Esophagus muscularis mucosa (tissue), 3 donors: ENCODE measurements around the gene PRR5.
"Not testable (repeated sequence)": the region's sequence is repeated elsewhere in the genome, so short reads cannot be mapped to it uniquely, and the experiment has no call there.

Experiments used
- CTCF ChIP-seq, 3 experiments: fragments of 200-600 bp in 2 of 3; fragments of 450-650 bp in 1 of 3; sonication (generic) in 2 of 3; IDR thresholded peaks; one replicate each; pipeline ENCODE4 v1.5.1; 2017 to 2019; ENCODE audit warnings: antibody characterized with exemption in 3 of 3, mild to moderate bottlenecking in 2 of 3, moderate library complexity in 1 of 3
- POLR2AphosphoS5 ChIP-seq, 2 donors: sonication (generic); formaldehyde crosslinking; IDR thresholded peaks; one replicate each; pipeline ENCODE4 v1.6.1; 2017; ENCODE audit warnings: antibody characterized with exemption in 2 of 2

GRCh38 chr22:44739666-44740065 lies 37.7 kb downstream of the PRR5 start:
- not testable (repeated sequence) for TF ChIP-seq CTCF, POLR2AphosphoS5 (IDR thresholded peaks at IDR 0.05)
